ENCODE data around the gene TRIM22. TPM values are rescaled to one million over a fixed set of nuclear protein-coding genes. Genes with fewer than 3 reads are reported as not detected.
"Not testable (repeated sequence)": the region's sequence is repeated elsewhere in the genome, so short reads cannot be mapped to it uniquely, and the experiment has no call there.

Gene TRIM22, protein sequence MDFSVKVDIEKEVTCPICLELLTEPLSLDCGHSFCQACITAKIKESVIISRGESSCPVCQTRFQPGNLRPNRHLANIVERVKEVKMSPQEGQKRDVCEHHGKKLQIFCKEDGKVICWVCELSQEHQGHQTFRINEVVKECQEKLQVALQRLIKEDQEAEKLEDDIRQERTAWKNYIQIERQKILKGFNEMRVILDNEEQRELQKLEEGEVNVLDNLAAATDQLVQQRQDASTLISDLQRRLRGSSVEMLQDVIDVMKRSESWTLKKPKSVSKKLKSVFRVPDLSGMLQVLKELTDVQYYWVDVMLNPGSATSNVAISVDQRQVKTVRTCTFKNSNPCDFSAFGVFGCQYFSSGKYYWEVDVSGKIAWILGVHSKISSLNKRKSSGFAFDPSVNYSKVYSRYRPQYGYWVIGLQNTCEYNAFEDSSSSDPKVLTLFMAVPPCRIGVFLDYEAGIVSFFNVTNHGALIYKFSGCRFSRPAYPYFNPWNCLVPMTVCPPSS
- 224 TPM for total RNA-seq
- long read RNA-seq, transcript TRIM22-201 (8 exons, 2,989 nt): major isoform, 119 of 191 reads
- long read RNA-seq, partial matches to known transcripts: 15 of 191 reads
- long read RNA-seq, other reads (novel, unspliced or antisense): 54 of 191 reads

DNA sequence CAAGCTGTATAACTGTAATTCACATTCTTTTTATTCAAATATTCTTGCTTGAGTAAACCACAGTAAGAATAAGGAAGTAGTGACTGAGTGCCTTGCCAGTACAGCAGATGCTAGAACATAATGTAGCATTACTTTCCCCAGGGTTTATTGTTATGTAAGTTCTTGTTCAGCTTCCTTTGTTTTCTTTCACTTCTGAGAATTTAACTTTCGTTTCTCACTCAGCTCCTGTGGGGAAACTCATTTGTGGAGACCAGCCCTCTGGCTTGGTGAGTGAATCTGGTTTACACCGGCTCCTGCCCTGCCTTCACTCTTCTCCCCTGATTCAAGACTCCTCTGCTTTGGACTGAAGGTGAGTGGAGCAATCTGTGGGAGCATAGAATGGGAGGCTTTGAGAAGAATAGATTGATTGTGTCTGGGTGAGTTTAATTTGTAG is at the start of gene TRIM22:
Gene TRIM22, plus strand, starts transcription at position 240 of the 433 bp plus-strand sequence. CDS start 6,443 bp downstream, outside the sequence.
- Histone ChIP-seq H3K9me3 (no peaks in the 10 kb centered on the region), H3K4me3 (peak within 1 kb of the TSS; percentile 64), H3K27me3 (ENCODE audit: low read depth) (no peaks in the 10 kb centered on the region), H3K4me1 (peaks cover 36% of the 10 kb centered on the region), H3K27ac (peak within 1 kb of the TSS; percentile 94), H3K36me3 (peaks cover 5% of the 10 kb centered on the region)
- ATAC-seq (peak; percentile 83 to 87), DNase-seq (peak; percentile 56)
- intact Hi-C loops (cut with DNase I): no loop called here
- TF ChIP-seq, protein P1, sequence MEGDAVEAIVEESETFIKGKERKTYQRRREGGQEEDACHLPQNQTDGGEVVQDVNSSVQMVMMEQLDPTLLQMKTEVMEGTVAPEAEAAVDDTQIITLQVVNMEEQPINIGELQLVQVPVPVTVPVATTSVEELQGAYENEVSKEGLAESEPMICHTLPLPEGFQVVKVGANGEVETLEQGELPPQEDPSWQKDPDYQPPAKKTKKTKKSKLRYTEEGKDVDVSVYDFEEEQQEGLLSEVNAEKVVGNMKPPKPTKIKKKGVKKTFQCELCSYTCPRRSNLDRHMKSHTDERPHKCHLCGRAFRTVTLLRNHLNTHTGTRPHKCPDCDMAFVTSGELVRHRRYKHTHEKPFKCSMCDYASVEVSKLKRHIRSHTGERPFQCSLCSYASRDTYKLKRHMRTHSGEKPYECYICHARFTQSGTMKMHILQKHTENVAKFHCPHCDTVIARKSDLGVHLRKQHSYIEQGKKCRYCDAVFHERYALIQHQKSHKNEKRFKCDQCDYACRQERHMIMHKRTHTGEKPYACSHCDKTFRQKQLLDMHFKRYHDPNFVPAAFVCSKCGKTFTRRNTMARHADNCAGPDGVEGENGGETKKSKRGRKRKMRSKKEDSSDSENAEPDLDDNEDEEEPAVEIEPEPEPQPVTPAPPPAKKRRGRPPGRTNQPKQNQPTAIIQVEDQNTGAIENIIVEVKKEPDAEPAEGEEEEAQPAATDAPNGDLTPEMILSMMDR (IDR thresholded peaks at IDR 0.05): no peak

DNA sequence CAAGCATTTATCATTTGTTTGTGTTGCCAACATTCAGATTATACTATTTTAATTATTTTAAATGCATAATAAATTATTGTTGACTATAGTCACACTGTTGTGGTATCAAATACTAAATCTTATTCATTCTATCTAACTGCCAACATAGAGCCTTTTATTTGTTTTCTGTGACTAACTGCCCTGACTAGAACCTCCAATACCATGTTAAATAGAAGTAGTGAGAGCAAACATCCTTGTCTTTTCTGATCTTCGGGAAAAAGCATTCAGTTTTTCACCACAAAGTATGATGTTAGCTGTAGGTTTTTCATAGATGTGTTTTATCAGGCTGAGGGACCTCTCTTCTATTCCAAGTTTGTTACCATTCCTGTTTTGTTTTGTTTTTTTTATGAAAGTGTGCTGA is 49.6 kb upstream of the TRIM22 start:
- DNase-seq: no peak
- H3K4me1 ChIP-seq: no peaks in the 10 kb centered on the region
- TF ChIP-seq, protein P1 (IDR thresholded peaks at IDR 0.05): no peak
- ATAC-seq: no peak
- intact Hi-C loops (cut with DNase I): no loop called here
- no peaks in the 10 kb centered on the region for H3K27me3 ChIP-seq (ENCODE audit: low read depth)
- no peak overlapping the region for H3K27ac ChIP-seq
- H3K4me3 ChIP-seq: no peak overlapping the region
- H3K36me3 ChIP-seq: peaks cover 54% of the 10 kb centered on the region
- no peaks in the 10 kb centered on the region for H3K9me3 ChIP-seq

DNA sequence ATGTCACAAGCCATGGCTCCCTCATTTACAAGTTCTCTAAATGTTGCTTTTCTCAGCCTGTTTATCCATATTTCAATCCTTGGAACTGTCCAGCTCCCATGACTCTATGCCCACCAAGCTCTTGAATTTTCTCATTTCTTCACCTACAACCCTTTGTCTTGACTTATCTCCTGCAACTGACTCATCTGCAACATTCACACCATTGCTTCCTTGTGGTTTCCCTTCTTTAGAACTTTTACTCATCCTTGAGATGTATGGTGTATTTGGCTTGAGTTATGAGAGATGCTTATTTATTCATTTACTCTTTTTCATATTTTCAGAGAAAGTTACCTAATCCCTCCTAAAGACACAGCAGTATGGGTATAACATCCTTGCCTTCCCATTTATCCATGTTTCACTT is 46.0 kb upstream of the TRIM22 start:
- Histone ChIP-seq H3K27ac (no peak overlapping the region), H3K36me3 (peaks cover 31% of the 10 kb centered on the region), H3K4me1 (no peaks in the 10 kb centered on the region), H3K9me3 (no peaks in the 10 kb centered on the region), H3K4me3 (no peak overlapping the region), H3K27me3 (ENCODE audit: low read depth) (no peaks in the 10 kb centered on the region)
- intact Hi-C loops (cut with DNase I): no loop called here
- ATAC-seq (no peak), DNase-seq (no peak)
- TF ChIP-seq, protein P1 (IDR thresholded peaks at IDR 0.05): no peak

DNA sequence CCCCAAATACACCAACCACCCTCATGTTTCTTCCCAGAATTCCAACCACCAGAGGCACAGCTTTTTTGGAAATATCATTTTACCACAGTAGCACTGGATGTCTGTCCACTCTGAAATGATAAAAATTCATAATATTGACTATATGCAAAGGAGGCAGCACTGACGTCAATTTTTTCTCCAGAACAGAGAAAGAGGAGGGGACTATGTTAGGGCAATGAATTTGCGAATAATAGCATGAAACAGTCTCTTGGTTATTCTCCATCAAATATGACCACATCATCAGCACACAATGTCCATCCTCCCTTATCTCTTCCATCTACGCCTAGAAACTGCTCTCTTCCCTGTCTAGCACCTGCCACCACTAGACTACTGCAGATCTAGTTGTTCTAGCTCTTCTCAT is 43.5 kb upstream of the TRIM22 start:
- Histone ChIP-seq H3K36me3 (peaks cover 29% of the 10 kb centered on the region), H3K27me3 (ENCODE audit: low read depth) (no peaks in the 10 kb centered on the region), H3K9me3 (no peaks in the 10 kb centered on the region), H3K4me1 (no peaks in the 10 kb centered on the region), H3K4me3 (no peak overlapping the region), H3K27ac (no peak overlapping the region)
- intact Hi-C loops (cut with DNase I): no loop called here
- ATAC-seq (no peak), DNase-seq (no peak)
- TF ChIP-seq, protein P1 (IDR thresholded peaks at IDR 0.05): no peak

DNA sequence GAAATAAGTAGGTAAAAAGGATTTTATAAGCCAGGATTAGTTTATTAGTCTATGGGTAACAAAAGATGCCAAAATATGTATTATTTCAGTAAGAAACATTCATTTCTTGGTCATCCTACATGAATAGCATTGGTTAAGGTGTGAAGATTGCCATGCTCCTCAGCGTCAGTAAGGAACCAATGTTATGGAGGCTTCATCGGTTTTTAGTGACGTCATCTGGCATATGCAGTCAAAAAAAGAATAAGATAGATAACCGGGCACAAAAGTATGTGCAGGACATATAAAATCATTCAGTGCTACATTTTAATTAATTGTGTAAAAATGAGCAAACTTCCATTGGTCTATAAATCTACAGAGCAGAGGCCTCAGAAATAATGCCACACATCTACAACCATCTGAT is 34.1 kb upstream of the TRIM22 start:
- ATAC-seq (no peak), DNase-seq (no peak)
- no peaks in the 10 kb centered on the region for H3K36me3 ChIP-seq
- TF ChIP-seq, protein P1 (IDR thresholded peaks at IDR 0.05): no peak
- no peak overlapping the region for H3K27ac ChIP-seq
- peaks cover 5% of the 10 kb centered on the region for H3K9me3 ChIP-seq
- no peaks in the 10 kb centered on the region for H3K27me3 ChIP-seq (ENCODE audit: low read depth)
- H3K4me3 ChIP-seq: no peak overlapping the region
- intact Hi-C loops (cut with DNase I): no loop called here
- H3K4me1 ChIP-seq: no peaks in the 10 kb centered on the region

DNA sequence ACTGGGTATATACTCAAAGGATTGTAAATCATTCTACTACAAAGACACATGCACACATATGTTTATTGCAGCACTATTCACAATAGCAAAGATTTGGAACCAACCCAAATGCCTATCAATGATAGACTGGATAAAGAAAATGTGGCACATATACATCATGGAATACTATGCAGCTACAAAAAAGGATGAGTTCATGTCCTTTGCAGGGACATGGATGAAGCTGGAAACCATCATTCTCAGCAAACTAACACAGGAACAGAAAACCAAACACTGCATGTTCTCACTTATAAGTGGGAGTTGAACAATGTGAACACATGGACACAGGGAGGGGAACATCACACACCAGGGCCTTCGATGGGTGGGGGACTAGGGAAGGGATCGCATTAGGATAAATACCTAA is 32.6 kb upstream of the TRIM22 start:
- H3K4me1 ChIP-seq; H3K36me3 ChIP-seq; H3K9me3 ChIP-seq; intact Hi-C loops (cut with DNase I); H3K4me3 ChIP-seq; ATAC-seq; DNase-seq; H3K27me3 ChIP-seq (ENCODE audit: low read depth); H3K27ac ChIP-seq: not testable (repeated sequence)

Data from lower lobe of right lung (tissue), 2 donors.